OCI-LY7 (cell line): ENCODE measurements around the gene SMIM26.

Source experiments
- CTCF ChIP-seq: fragments of 200-600 bp; sonication (generic); conservative IDR thresholded peaks from 2 replicates; pipeline ENCODE4 v1.5.1; 2014; ENCODE audit warnings: mild to moderate bottlenecking, antibody characterized with exemption, low read length, moderate library complexity, mixed read lengths
- EZH2phosphoT487 ChIP-seq: fragments of 200-600 bp; sonication (generic); IDR thresholded peaks from 2 replicates; pipeline ENCODE4 v1.6.1; 2018; ENCODE audit warnings: low read depth, borderline replicate concordance, mild to moderate bottlenecking, mixed run types, antibody characterized with exemption, low read length, moderate library complexity, mixed read lengths

DNA sequence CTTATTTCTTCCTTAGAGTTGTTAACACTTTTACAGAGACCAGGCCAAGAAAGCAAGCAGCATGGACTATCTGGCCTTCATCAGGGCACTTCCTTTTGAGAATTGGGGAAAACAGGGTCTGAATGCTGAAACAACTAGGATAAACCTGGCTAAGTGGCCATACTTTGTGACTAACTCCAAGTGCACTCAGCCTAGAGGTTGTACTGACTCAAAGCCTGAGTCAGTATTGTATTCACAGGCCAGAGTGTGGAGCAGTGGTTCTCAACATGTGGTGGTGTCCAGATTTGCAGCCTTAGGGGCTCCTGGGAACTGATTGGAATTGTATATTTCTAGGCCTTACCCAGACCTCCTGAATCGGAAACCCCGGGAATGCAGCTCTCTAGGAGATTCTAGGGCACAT, 39.4 kb upstream of the SMIM26 start:
- no peak for TF ChIP-seq CTCF
- no peak for TF ChIP-seq EZH2phosphoT487
